Right renal cortex interstitium (tissue), 3 donors: ENCODE measurements around the gene CHST8. TPM values are rescaled to one million over a fixed set of nuclear protein-coding genes. Genes with fewer than 3 reads are reported as not detected.
"Not testable (repeated sequence)": the region's sequence is repeated elsewhere in the genome, so short reads cannot be mapped to it uniquely, and the experiment has no call there.

Source experiments
- DNase-seq, 3 donors: peaks; one replicate each; pipeline ENCODE4 v3.0.0-alpha.2; 2013; ENCODE audit warnings: low read depth in 3 of 3, low spot score in 2 of 3
- polyA plus RNA-seq, 3 donors: library from polyadenylated mRNA; unstranded; fragments of 120-200 nt; gene quantifications; one replicate each; pipeline ENCODE4 v1.2.1, GENCODE V29; 2013; ENCODE audit not compliant: insufficient read length in 3 of 3

Gene CHST8
- polyA plus RNA-seq, 3 donors: 0.12 to 0.27 (median 0.24) TPM

DNA sequence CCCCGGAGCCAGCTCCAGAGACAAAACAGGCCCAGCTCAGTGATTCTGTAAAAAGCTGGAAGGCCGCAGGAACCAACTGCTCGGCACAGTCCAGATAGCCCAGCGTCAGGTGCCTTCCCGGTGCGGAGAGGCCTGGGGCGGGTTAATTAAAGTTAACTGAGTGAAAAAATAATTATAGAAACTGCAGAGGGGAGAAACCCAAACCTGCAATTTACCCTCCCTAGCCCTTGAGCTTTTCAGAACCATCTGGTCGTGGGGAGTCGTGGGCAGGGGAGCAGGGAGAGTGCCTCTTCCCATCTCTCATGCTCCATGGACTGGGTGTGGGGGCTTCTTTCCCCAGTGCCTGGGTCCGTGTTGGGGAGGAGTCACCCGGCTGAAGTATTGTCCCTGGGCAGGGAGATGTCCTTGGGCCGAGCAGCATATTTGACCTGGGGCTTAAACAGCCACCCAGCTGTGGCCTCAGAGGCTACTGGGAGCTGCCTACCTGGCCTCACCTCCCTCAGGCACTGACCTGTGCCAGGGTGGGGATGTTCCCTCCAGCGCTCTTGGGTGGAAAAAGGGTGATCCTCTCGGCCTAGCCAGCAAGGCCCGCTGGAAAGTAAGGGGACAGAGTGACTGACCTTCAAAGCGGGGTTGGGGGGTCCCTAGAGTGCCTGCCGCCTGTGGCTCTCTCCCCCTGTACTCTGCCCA, 65.9 kb downstream of the CHST8 start:
- no peak for DNase-seq

DNA sequence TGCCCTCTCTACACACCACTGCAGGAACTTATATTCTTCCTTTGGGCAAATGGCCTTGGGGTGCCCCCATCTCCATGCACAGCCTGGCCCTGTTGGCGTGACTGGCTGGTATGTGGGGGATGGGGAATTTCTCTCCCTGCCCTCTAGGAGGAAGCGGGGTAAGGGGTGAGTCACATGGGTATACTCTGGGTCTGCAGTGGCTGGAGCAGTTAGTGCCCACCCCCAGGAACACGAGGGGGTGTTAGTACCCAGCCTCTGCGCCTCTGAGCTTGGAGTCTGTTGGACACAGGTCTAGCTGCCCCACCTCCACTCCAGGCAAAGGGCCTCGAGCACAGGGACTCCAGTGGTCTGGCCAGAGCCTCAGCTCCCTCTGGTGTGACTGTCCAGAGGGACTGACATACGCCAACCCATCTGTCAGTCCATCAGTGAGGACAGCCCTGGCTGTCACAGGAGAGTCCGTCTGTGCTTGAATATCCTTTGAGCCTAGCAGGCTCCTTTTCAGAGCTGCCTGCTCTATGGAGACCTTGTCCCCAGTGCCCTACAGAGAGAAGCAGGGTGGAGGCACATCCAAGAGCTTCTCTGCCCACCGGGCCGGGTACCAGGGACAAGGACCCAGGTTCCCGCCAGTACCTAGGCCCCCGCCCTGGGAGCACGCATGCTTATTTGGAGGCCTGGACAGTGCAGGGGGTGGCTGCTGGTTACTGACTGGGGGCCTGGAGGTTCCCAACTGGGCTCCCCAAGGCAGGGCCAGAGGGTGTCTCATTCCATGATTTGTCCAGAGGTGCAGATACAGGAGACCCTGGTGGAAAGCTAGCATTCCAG, 66.6 kb downstream of the CHST8 start:
- DNase-seq: no peak

DNA sequence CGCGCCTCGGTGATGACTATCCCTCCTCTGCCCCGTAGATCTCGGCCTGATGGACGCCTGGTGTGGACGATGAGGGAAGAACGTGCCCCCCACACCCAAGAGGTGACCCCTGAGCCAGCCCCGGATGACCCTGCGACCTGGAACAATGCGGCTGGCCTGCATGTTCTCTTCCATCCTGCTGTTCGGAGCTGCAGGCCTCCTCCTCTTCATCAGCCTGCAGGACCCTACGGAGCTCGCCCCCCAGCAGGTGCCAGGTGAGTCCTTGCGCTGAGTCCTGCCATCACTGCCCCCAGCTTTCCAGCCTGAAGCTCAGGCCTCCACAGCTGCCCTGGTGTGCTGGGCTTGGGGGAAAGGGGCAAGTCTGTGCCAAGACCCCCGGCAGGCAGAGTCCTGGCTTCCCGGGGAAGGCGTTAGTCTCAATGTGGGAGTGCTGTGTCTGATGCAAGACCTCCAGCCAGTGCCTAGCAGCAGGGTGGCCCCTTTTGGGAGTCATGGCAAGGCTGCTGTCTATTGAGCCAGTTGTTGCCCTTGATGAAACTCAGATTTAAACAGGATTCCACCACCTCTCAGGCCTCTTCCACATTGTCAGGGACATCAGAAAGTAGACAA, 67.5 kb downstream of the CHST8 start:
- DNase-seq: no peak

DNA sequence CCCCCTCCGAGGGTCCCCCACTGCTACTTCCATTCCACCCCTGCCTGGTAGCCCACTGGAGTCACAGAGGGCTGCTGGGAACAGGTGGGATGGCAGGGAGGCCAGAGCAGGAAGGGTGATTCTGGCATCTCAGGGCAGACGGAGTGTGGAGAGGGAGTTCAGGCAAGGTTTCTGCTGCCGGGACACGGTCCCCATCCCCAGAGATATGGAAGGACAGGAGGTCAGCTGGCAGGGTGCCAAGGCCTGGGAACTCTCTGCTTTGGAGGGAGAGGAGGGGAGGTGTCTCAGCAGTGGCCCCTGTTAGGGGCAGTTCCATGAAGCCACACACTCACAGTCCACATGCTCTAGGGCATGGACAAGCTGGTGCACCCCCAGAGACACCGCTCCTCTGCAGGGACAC, 68.1 kb downstream of the CHST8 start:
- no peak for DNase-seq

DNA sequence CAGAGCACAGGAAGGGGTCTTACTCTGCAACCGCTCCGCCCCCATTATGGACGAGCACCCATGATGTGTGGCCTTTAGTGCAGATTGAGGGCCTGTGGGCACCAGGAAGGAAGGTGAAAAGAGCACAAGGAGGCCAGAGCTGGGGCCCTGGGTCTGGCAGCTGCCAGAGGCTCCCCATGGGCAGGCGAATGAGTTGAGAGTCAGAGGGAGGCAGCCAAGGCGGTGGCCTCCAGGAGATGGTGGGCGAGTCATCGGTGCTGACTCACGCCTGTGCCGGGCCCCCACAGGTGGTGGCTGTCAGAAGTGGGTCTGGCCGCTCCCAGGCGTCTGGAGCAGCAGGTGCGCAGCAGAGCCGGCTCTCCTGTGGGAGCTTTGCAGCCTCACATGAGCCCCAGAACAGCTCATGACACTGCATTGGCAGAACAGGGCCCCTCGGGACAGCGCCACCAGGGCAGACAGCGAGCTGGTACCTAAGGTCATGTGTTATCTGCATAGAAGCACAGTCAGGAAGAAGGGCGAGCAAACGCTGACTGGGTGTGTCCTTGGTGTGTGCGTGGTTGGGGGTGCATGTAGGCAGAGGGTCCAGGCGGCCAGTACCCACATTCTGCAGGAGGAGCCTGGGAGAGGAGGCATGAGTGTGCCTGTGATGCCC, 68.8 kb downstream of the CHST8 start:
- DNase-seq: no peak

DNA sequence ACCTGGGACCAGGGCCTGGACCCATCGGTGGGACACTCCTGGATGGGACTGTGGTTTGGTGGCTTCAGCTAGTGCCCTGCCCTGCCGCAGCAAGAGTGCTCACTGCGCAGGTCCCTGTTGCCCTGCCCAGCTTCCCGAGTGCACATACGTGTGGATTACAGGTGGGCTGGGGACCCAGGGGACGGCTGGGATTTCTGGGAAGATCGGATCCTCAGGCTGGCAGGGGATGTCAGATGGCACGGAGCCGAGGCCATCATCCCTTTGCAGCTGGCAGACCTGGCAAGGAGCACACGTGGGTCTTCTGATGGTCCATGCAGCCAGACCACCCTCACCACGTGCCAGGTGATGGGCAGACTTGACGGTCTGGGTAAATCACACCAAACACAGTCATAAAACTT, 69.3 kb downstream of the CHST8 start:
- DNase-seq: no peak

DNA sequence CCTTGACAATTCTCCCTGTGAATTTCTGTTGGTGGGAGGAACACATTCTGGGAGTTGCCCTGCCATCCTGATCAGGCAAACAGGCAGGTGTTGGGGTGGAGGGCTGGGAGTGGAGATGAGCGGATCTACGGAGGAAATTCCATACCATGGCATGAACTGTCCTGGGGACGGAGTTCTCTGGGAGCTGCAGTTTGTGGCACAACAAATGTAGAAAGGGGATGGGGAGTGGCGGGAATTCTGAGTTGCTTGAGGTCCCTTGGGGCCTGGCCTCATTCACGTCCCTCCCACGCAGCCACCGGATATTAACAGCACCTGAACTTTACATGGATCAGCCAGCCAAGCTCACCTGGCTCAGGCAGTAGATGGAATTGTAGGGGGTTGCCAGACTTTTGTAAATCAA, 70.0 kb downstream of the CHST8 start:
- no peak for DNase-seq

DNA sequence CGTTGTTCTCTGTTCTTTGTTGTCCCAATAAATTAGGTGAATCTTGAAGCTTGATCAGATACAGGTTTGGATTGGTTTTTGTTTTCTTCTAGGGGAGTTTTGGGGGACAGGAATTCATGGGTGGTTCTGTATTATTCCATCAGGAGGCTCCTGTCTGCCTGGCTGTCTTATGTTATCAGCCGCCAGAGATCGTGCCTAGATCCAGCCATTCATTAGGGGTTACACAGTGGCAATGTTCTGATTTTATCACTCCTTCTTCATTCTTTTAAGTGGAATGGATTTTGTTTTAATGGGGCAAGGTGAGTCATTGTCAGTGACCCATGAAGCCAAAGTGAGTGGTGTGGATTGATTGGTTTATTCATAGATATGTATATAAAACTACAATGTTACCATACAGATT, 71.9 kb downstream of the CHST8 start:
- DNase-seq: no peak

DNA sequence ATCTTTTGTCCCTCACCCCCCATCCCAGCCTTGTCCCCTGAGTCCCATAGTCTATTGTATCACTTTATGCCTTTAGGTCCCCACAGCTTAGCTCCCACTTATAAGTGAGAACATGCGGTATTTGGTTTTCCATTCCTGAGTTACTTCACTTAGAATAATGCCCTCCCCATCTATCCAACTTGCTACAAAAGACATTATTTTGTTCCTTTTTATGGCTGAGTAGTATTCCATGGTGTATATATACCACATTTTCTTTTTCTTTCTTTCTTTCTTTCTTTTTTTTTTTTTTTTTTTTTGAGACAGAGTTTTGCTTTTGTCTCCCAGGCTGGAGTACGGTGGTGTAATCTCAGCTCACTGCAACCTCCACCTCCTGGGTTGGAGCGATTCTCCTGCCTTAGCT, 73.8 kb downstream of the CHST8 start:
- not testable (repeated sequence) for DNase-seq

DNA sequence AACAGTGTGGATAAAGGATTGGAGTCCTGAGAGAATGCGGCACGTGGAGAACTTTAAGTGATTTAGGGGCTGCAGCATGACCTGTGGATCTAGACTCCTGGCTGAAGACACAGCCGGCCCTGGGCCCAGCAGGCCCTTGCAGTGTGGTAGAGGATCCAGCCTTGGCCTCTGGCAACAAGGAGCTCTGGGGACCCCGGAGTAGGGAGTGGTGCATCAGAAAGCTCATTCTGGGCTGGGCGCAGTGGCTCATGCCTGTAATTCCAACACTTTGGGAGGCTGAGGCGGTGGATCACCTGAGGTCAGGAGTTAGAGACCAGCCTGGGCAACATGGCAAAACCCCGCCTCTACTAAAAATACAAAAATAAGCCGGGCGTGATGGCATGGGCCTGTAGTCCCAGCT, 76.0 kb downstream of the CHST8 start:
- DNase-seq: no peak

DNA sequence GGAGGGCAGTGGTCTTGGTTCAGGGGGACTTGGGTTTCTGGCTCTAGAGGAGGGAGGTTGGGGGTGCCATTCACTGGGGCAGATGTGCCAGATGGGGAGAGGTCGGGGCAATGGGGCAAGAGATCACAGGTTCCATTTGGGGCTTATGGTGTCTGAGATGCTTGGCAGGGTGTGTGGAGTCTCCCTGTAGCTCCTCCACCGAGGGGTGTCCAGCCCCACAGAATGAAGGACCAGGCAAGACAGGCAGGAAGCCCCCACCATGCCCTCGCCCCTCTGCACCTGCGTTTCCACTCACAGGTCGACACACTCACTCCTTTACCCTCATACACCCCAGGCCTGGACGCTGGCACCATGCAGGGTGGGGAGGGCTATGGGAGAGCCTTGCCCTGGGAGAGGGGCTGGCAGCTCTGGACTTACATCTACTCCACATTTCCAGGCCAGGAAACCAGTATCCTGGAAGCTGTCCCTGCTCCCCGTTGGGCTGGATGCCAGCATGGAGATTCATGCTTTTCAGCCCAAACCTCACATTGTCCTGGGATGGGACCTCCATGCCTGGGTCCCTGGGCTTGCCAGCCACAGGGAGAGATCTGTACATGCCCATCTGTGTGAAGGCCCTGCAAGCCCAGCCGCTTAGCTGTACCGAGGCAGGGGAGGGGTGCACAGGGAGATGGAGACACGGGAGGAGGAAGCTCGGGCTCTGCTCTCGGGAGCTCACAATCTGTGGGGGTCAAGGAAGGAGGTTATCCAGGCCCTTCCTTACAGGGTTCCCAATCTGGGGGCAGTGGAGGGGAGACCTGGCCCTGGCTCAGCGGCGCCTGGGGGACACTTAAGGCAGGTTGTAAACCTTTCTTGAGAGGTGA, 77.1 kb downstream of the CHST8 start:
- DNase-seq: no peak

DNA sequence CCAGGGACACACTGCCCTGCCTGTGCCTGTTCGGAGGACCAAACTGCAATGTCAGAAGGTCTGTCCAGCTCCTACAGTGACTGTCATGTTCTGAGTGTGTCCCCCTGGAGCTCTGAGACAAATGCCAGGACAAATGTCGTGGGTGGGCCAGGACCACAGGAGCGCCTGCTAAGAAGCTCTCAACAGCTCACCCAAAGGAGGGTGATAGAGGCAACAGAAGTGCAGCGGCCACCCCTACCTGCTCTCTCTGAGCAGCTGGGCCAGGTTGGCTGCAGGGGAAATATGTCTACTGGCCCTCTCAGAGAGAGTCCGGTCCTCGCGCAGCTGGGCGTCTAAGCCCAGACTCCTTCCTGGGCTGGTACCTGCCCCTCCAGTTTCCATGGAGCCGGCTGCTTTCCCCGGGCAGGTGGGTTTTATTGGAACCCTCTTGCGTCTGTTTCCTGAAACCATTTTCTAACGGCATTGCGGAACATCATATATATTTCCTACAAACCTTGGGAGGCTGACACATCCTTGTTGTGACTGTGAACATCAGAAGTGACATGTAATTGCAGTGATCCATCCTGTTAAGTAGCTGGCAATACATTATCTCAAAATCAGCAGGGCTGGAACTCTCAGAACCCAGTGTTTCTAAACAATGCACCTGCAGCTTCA, 78.1 kb downstream of the CHST8 start:
- no peak for DNase-seq

DNA sequence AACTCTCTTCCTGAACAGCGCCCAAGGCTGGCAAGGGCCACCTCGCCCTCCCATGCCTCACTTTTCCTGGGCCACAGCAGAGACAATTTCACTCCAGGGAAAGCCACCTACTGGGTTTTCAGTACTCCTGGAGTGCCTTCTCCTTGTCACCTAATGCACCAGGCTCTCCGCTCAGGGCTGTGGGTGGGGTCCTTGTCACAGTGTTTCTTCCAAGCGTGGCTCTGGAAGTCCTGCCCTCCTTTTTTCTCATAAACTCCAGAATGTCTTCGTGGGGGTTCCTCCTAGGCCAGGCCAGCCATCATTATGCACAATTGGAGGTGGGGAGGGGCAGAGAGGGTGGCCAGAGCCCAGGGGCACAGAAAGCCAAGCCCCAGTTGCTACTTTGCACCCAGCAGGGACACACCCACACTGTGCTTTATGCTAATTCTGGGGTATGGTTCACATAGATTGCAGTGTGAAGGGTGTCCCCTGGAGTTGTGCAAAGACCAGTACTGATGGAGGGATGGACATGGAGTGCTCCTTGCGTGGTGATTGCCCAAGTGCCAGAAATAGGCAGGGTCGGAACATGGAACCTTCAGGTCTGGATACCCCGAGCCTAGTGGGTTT, 78.8 kb downstream of the CHST8 start:
- DNase-seq: no peak

DNA sequence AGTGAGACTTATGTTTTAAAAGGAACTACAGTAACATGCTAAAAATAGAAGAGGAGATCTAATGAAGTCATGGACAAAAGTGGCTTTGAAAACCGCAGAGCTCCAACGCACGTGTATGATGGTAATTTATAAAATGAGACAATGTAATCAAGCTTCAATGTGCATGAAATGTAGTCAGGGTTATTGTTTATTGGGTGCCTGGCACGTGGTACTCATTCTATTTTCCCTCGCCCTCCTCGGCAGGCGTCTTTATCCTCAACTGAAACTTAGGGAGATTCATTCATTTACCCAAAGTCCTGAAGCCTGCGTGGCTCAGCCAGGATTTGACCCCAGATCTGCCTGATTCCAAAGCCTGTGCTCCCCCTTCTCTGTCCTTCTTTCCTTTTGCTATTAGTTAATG, 79.8 kb downstream of the CHST8 start:
- DNase-seq: no peak

DNA sequence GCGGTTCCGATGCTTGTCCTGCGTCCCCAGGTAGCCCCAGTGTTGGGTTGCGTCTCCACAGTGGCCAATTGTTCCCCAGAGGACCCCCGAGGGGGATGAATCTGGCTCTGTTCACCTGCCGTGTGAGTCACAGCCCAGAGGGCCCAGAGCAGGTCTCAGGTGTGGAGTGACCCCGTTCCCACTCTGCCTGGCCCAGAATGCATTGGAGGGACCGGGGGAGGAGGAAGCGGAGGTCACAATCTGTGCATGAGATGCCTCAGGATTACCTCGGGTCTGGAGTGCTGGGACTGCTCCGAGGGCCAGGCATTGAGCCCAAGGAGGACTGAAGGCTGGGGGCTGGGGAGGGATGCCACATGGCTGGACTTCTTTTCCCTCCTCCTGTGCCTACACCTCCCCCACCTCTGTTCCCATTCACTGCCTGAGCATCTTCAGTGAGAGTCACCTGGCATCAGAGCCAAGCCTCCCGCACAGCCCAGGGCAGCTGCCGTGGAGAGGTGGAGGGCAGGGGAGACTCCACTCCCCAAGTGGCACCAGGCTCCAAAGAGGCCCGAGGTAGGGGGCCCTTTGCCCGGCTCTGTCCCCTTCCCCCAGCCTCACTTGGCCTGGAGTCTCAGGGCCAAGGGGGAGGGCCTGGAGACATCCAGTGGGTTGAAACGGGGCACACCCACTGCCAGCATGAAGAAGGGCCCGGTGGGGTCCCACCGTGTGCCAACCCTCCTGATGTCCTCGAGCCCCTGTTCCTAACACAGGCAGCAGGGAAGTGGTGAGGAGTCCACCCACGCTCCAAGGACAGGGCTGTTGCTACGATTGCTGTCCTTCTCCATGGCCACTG, 81.1 kb downstream of the CHST8 start:
- no peak for DNase-seq

DNA sequence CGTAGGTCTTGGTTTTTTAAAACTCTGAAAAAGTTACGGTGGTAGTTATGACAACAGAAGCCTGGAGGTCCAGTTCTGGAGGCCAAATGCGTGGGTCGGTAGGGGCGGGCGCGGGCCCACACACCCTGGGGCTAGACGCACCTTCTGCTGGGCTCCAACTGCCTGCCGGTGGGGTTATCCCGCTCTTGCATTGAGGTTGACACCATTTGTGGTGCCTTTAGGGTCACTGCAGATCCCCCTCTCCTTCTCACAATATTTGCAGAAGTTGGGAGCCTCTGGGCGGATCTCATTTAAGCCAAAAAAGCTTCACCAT, 81.6 kb downstream of the CHST8 start:
- no peak for DNase-seq

DNA sequence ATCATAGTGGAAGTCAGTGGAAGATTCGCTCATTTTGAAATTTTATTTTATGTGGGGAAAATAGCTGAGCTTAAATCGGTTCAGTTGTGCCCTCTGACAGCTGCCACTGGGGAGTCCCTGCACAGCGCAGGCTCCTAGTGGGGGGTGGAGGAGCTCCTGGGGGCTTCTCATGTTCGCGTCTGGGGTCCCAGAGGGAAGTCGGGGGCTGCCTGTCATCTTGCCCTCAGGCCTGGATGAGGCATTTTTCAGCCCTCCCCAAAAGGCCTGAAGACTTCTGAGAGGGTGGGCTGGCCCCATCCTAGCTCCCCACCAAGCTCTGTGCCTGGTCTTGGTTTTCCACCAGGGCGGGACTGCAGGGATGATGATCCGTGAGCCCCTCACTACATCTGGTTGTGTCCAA, 82.1 kb downstream of the CHST8 start:
- no peak for DNase-seq

DNA sequence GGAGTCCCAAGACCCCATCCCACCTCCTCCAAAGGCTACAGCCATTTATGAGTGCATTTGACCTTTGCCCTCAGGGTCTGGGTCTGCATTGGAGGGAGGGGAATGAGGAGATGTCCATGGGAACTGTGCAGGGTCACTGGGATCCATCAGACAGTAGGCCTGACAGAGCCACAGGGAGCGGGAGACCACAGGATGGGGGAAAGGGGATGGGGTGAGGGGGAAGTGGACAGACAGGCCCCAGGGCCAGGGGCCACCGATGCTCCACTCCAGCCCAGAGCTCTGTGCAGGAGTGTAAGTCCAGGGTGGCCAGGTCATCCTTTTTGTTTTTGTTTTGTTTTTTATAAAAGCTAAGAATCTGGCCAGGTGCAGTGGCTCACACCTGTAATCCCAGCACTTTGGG, 82.5 kb downstream of the CHST8 start:
- DNase-seq: no peak
